ENCODE measurements around the gene TESK2. TPM values are rescaled to one million over a fixed set of nuclear protein-coding genes. Genes with fewer than 3 reads are reported as not detected.

TESK2 gene
- total and polyA plus RNA-seq, 2 of the 13 experiments (the other 11 are each of a cell fraction or from before 2014, with no cell fraction given): 5.5 to 9.6 TPM

GRCh38 chr1:45303520-45304310 is 187.2 kb downstream of the TESK2 start (continued):
- TF ChIP-seq BCL6 (CRISPR knock-in tag; IDR thresholded peaks at IDR 0.05): peak; percentile 76
- peak; percentile 80; the same call in 1 of the 2 replicates for TF ChIP-seq ZNF772 (CRISPR knock-in tag; IDR thresholded peaks at IDR 0.05)
- TF ChIP-seq ZNF17 (CRISPR knock-in tag; IDR thresholded peaks at IDR 0.05): no peak
- no peak for TF ChIP-seq RFXANK (CRISPR knock-in tag; IDR thresholded peaks at IDR 0.05)
- TF ChIP-seq ONECUT2 (CRISPR knock-in tag; IDR thresholded peaks at IDR 0.05): no peak
- peak; percentile 66 for TF ChIP-seq MIER2 (CRISPR knock-in tag; IDR thresholded peaks at IDR 0.05)
- no peak for TF ChIP-seq ZNF639 (CRISPR knock-in tag; conservative IDR thresholded peaks at IDR 0.05)
- peak; percentile 15; the same call in 1 of the 2 replicates for TF ChIP-seq KMT2B (CRISPR knock-in tag; IDR thresholded peaks at IDR 0.05)
- TF ChIP-seq RBM22 (optimal IDR thresholded peaks at IDR 0.05; ENCODE audit: low read length): no peak
- peak; percentile 40; the same call in 1 of the 2 replicates for TF ChIP-seq ZNF264 (CRISPR knock-in tag; IDR thresholded peaks at IDR 0.05)
- peak; percentile 79 for TF ChIP-seq TMF1 (CRISPR knock-in tag; IDR thresholded peaks at IDR 0.05; ENCODE audit: low read depth)
- TF ChIP-seq ZNF737 (CRISPR knock-in tag; IDR thresholded peaks at IDR 0.05; ENCODE audit: borderline replicate concordance): no peak
- TF ChIP-seq BRF2 (CRISPR knock-in tag; IDR thresholded peaks at IDR 0.05): no peak
- TF ChIP-seq ZNF234 (CRISPR knock-in tag; conservative IDR thresholded peaks at IDR 0.05): no peak
- 0 out of 2 replicates have a peak, but pooled peaks have one; percentile 8 for TF ChIP-seq ZSCAN30 (CRISPR knock-in tag; IDR thresholded peaks at IDR 0.05)
- peak; percentile 81 for TF ChIP-seq SNAPC2 (CRISPR knock-in tag; IDR thresholded peaks at IDR 0.05)
- no peak for TF ChIP-seq ZBTB42 (CRISPR knock-in tag; IDR thresholded peaks at IDR 0.05)
- TF ChIP-seq TEAD3 (CRISPR knock-in tag; optimal IDR thresholded peaks at IDR 0.05; ENCODE audit: borderline replicate concordance): peak; percentile 71
- TF ChIP-seq EEA1 (CRISPR knock-in tag; IDR thresholded peaks at IDR 0.05; ENCODE audit: borderline replicate concordance): peak; percentile 21; the same call in 1 of the 2 replicates
- no peak for TF ChIP-seq NFE2 (CRISPR knock-in tag; IDR thresholded peaks at IDR 0.05)
- 0 out of 4 replicates have a peak, but pooled peaks have one; percentile 23 to 28 for TF ChIP-seq NR2F1 (CRISPR knock-in tag; IDR thresholded peaks at IDR 0.05)
- TF ChIP-seq FUBP1 (CRISPR knock-in tag; IDR thresholded peaks at IDR 0.05; ENCODE audit: borderline replicate concordance): no peak
- peak; percentile 62 for TF ChIP-seq ZNF274 (CRISPR knock-in tag; IDR thresholded peaks at IDR 0.05)
- no peak for TF ChIP-seq ZBTB44 (CRISPR knock-in tag; IDR thresholded peaks at IDR 0.05)
